K562 (cell line): Measurements from ENCODE around the gene APPL2. TPM values are rescaled to one million over a fixed set of nuclear protein-coding genes. Genes with fewer than 3 reads are reported as not detected.

Source experiments
- ATAC-seq: fragments of 200-7000 bp; cut with Tn5 transposase; 3 replicates; pipeline ENCODE4 v1.9.1; 2020; ENCODE audit warnings: moderate library complexity
- BruUV-seq: library from RNA; stranded (reverse); fragments of 400-500 nt; replicated peaks from 2 replicates; lab custom pipeline; 2021; lab: Mats Ljungman, UMichigan
- CTCF ChIA-PET: fragments of 300-600 bp; formaldehyde crosslinking; extraction: SDS; loops from one replicate; lab custom pipeline; 2021; ENCODE audit warnings: low intra/inter-chr PET ratio; lab: Yijun Ruan, JAX
- POLR2A ChIA-PET: fragments of 300-600, 350-650 bp; sonication (Branson Sonifier 250); formaldehyde crosslinking; extraction: SDS; loops from one replicate; lab custom pipeline; 2021; ENCODE audit warnings: antibody characterized with exemption, inconsistent platforms; lab: Yijun Ruan, JAX
- DNase-seq, 4 experiments: peaks; one replicate each; pipeline versions ENCODE4 v3.0.0 to v3.0.0-alpha.2; 2011 to 2018; ENCODE audit warnings: low spot score in 3 of 4, mixed read lengths in 3 of 4; ENCODE audit errors: extremely low read depth in 1 of 4
- FAIRE-seq: peaks from 2 replicates; lab custom pipeline; 2011; peaks lifted over from hg19 to GRCh38; lab: Jason Lieb, UNC
- H2AFZ ChIP-seq: 2 replicates; pipeline ENCODE4 v1.6.0; 2011; ENCODE audit warnings: low read depth, low read length, control low read depth, inconsistent platforms
- H3K27ac ChIP-seq: fragments of 200-600 bp; 3 replicates; pipeline ENCODE4 v1.8.0; 2011; ENCODE audit warnings: low read depth, mild to moderate bottlenecking, control low read depth, inconsistent platforms, low read length, moderate library complexity, mixed read lengths; ENCODE audit errors: extremely low read depth
- H3K27me3 ChIP-seq, 2 experiments: fragments of 300-600 bp in 1 of 2; 2 replicates in 1 of 2; 3 replicates in 1 of 2; pipeline versions ENCODE4 v1.6.0 to v1.8.0; 2011; ENCODE audit warnings: inconsistent platforms in 2 of 2, low read length in 2 of 2, mild to moderate bottlenecking in 1 of 2, mixed read lengths in 1 of 2, moderate library complexity in 1 of 2; ENCODE audit not compliant: control insufficient read depth in 2 of 2, insufficient read depth in 2 of 2
- H3K36me3 ChIP-seq: fragments of 300-600 bp; 3 replicates; pipeline ENCODE4 v1.8.0; 2011; ENCODE audit warnings: mild to moderate bottlenecking, low read length, inconsistent platforms; ENCODE audit not compliant: control insufficient read depth, insufficient read depth
- H3K4me1 ChIP-seq, 2 experiments: fragments of 200-600 bp in 1 of 2; replicated peaks in 1 of 2; 2 replicates in 1 of 2; 3 replicates in 1 of 2; pipeline versions ENCODE4 v1.5.1 to v1.8.0; 2011; ENCODE audit warnings: inconsistent platforms in 2 of 2, low read length in 2 of 2, mild to moderate bottlenecking in 1 of 2, mixed read lengths in 1 of 2, moderate library complexity in 1 of 2; ENCODE audit not compliant: control insufficient read depth in 2 of 2, insufficient read depth in 2 of 2
- H3K4me2 ChIP-seq: 2 replicates; pipeline ENCODE4 v1.6.1; 2011; ENCODE audit warnings: low read length, control low read depth, inconsistent platforms, mixed read lengths; ENCODE audit not compliant: insufficient read depth
- H3K4me3 ChIP-seq: fragments of 200-600 bp; sonication (generic), shearing (Covaris generic); 2 replicates; pipeline ENCODE4 v1.5.1; 2016; ENCODE audit warnings: control low read depth, inconsistent platforms
- H3K79me2 ChIP-seq: fragments of 200-600 bp; 3 replicates; pipeline ENCODE4 v1.8.0; 2011; ENCODE audit warnings: low read length, inconsistent platforms; ENCODE audit not compliant: control insufficient read depth, insufficient read depth
- H3K9ac ChIP-seq, 2 experiments: 2 replicates each; pipeline versions ENCODE4 v1.6.0 to v1.6.1; 2011; ENCODE audit warnings: low read depth in 2 of 2, low read length in 2 of 2, control low read depth in 1 of 2, inconsistent platforms in 1 of 2, mild to moderate bottlenecking in 1 of 2, mixed read lengths in 1 of 2; ENCODE audit not compliant: insufficient read depth in 1 of 2
- H3K9me1 ChIP-seq: one replicate; pipeline ENCODE4 v1.6.0; 2011; ENCODE audit warnings: inconsistent platforms, mild to moderate bottlenecking, low read length, moderate library complexity; ENCODE audit not compliant: control insufficient read depth, insufficient read depth
- H3K9me3 ChIP-seq: replicated peaks from 2 replicates; pipeline ENCODE4 v1.5.1; 2011; ENCODE audit warnings: low read depth, low read length, inconsistent platforms; ENCODE audit not compliant: control insufficient read depth, insufficient read depth
- H4K20me1 ChIP-seq: replicated peaks from 2 replicates; pipeline ENCODE4 v1.6.1; 2011; ENCODE audit warnings: low read length, inconsistent platforms, mixed read lengths; ENCODE audit not compliant: control insufficient read depth, insufficient read depth
- CXXC5 ChIP-seq: fragments of 250-450 bp; sonication (Bioruptor Pico); IDR thresholded peaks from 2 replicates; pipeline ENCODE4 v1.8.0; 2022; ENCODE audit warnings: inconsistent platforms, mild to moderate bottlenecking, moderate library complexity
- FOXJ2 ChIP-seq: fragments of 200-800 bp; sonication (Bioruptor generic); IDR thresholded peaks from 2 replicates; pipeline ENCODE4 v1.6.1; 2016; ENCODE audit warnings: missing genetic modification characterization, missing compliant biosample characterization
- KAT8 ChIP-seq: fragments of 450-650 bp; IDR thresholded peaks from 2 replicates; pipeline ENCODE4 v1.6.1; 2016; ENCODE audit warnings: low read depth, mild to moderate bottlenecking
- NR4A1 ChIP-seq, 2 experiments: fragments of 250-450 bp in 1 of 2; fragments of 450-650 bp in 1 of 2; sonication (Bioruptor Pico) in 1 of 2; IDR thresholded peaks; 2 replicates each; pipeline versions ENCODE4 v1.4.0 to v1.6.1; 2016 to 2020; ENCODE audit warnings: mild to moderate bottlenecking in 2 of 2, missing compliant biosample characterization in 1 of 2, missing genetic modification characterization in 1 of 2, moderate library complexity in 1 of 2
- RHOXF2B ChIP-seq: fragments of 250-450 bp; sonication (Bioruptor Pico); conservative IDR thresholded peaks from 2 replicates; pipeline ENCODE4 v1.5.1; 2021
- SAFB ChIP-seq: fragments of 200-400 bp; formaldehyde crosslinking; IDR thresholded peaks from 2 replicates; pipeline ENCODE4 v1.6.1; 2017; ENCODE audit warnings: low read depth, low read length, borderline replicate concordance
- TGIF2 ChIP-seq: sonication (generic); formaldehyde crosslinking; IDR thresholded peaks from 2 replicates; pipeline ENCODE4 v1.8.1; 2022; ENCODE audit warnings: mild to moderate bottlenecking, missing genetic modification reagents, moderate library complexity
- WGBS: fragments of 100-300 bp; shearing (Covaris generic); methylation state at CpG from one replicate; pipeline ENCODE4 v1.1.6; 2016; ENCODE audit warnings: low coverage, mixed read lengths; ENCODE audit not compliant: insufficient coverage; ENCODE audit errors: missing lambda C conversion rate; 5-methylcytosine and 5-hydroxymethylcytosine counted together
- in situ Hi-C: fragments of 300-500 bp; cut with MboI; formaldehyde crosslinking; loops from 4 replicates; pipeline ENCODE4 v1.15.0; 2018; ENCODE audit warnings: inconsistent platforms, mixed read lengths
- intact Hi-C: fragments of 100-400 bp; cut with micrococcal nuclease; formaldehyde crosslinking; loops from 2 replicates; pipeline ENCODE4 v1.14.2; 2022
- polyA plus RNA-seq, 8 experiments: library from polyadenylated mRNA; depleted of rRNA in 4 of 8; stranded (reverse) in 5 of 8; unstranded in 3 of 8; fragments of >200 nt; fragmentation: Nextera tagmentation in 2 of 8; fragmentation: Illumina TruSeq in 1 of 8; extraction: Ambion mirVana in 2 of 8; extraction: Trizol in 1 of 8; gene quantifications; 2 replicates each; pipeline versions ENCODE4 v1.2.1 to v1.2.3, GENCODE V29; 2011 to 2014; ENCODE audit warnings: inconsistent platforms in 1 of 8, missing spikeins in 1 of 8
- total RNA-seq, 7 experiments: library from RNA; depleted of rRNA in 6 of 7; stranded (reverse); fragments of >200 nt in 6 of 7; fragmentation: Illumina TruSeq in 2 of 7; extraction: Trizol in 2 of 7; gene quantifications; 2 replicates each; pipeline versions ENCODE4 v1.2.1 to v1.2.3, GENCODE V29; 2011 to 2021; ENCODE audit warnings: low replicate concordance in 1 of 7
- TF ChIP-seq, protein P1 (sequence below): fragments of 450-650 bp; formaldehyde crosslinking; IDR thresholded peaks from 2 replicates; pipeline ENCODE4 v1.4.0; 2020; ENCODE audit warnings: mild to moderate bottlenecking, moderate library complexity
- TF ChIP-seq, protein P2 (sequence below): fragments of 450-650 bp; IDR thresholded peaks from 2 replicates; pipeline ENCODE4 v1.6.1; 2016; ENCODE audit warnings: mild to moderate bottlenecking

Gene APPL2
- total and polyA plus RNA-seq, 9 of the 15 experiments (the other 6 are each of a cell fraction or from before 2014, with no cell fraction given) = 2.1 to 14.4 (median 8.2) TPM

DNA sequence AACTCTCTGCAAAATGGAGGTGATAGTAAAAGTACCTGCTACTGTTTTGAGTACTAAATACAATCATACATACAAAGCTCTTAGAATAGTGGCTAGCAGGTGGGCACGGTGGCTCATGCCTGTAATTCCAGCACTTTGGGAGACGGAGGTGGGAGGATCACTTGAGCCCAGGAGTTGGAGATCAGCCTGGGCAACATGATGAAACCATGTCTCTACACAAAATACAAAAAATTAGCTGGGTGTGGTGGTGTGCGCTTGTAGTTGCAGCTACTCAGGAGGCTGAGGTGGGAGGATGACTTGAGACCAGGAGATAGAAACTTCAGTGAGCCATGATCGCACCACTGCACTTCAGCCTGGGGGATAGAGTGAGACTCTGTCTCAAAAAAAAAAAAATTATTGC lies 28.8 kb upstream of the APPL2 start:
- no peaks in the 10 kb centered on the region for H3K36me3 ChIP-seq
- H3K27ac ChIP-seq = no peak overlapping the region
- no peak overlapping the region for H3K4me2 ChIP-seq
- intact Hi-C loops (no loop called here), in situ Hi-C loops (no loop called here)
- ATAC-seq (no peak), FAIRE-seq (no peak), DNase-seq (no peak)
- H3K4me3 ChIP-seq = no peak overlapping the region
- H4K20me1 ChIP-seq = no peaks in the 10 kb centered on the region
- no peaks in the 10 kb centered on the region for H3K9me3 ChIP-seq
- H3K9me1 ChIP-seq = no peaks in the 10 kb centered on the region
- TF ChIP-seq NR4A1 (CRISPR knock-in tag; IDR thresholded peaks at IDR 0.05) = no peak
- TF ChIP-seq NR4A1 (tag; IDR thresholded peaks at IDR 0.05) = no peak
- POLR2A ChIA-PET = no interaction called here
- peaks cover 15 to 24% of the 10 kb centered on the region in 2 experiments; a peak in 4 of 5 replicates for H3K27me3 ChIP-seq
- H3K4me1 ChIP-seq = no peaks in the 10 kb centered on the region
- 2% methylated on average over 4 of the region's 4 CpGs for WGBS
- no peak overlapping the region for H2AFZ ChIP-seq
- CTCF ChIA-PET = no interaction called here
- no TSS peak for BruUV-seq
- no peaks in the 10 kb centered on the region for H3K79me2 ChIP-seq
- no peak overlapping the region for H3K9ac ChIP-seq

DNA sequence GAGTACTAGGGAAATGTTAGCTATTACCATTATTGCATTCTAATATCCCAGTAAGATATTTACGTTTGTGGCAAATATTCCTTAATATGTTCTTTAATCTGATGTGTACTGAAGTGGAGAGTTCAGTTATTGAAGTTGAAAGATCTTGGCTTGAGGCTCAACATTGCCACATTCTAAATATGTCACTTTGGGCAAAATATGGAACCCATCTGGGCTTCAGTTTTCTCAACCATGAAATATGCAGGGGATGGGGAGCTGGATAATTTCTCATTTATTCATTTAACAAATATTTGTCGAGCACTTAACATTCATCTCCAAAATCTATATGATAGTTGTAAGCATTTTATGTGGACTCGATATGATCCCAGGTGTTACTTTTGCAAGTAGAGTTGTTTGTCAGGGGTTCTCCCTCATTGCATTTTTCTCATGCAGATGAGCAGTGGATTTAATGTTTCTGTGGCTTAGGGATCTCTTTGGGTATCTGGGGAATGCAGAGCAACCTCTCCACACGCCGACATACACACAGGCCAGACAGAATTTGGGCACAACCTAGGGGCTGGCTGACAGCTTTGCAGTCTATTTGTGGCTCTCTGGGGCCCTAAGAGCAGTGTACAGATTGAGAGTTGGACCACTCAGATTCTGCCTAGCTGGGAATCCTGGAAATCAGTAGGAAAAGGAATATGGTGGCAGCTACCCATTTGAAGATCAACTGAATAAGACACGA lies 26.6 kb upstream of the APPL2 start:
- no peak for ATAC-seq
- 2% methylated on average over 6 of the region's 6 CpGs for WGBS
- Histone ChIP-seq H3K36me3 (no peaks in the 10 kb centered on the region), H3K4me3 (no peak overlapping the region), H3K9me3 (no peaks in the 10 kb centered on the region), H3K9me1 (no peaks in the 10 kb centered on the region), H3K4me2 (no peak overlapping the region), H3K27ac (no peak overlapping the region), H2AFZ (no peak overlapping the region), H3K4me1 (no peaks in the 10 kb centered on the region), H3K79me2 (no peaks in the 10 kb centered on the region), H4K20me1 (no peaks in the 10 kb centered on the region), H3K27me3 (peaks cover 19 to 22% of the 10 kb centered on the region in 2 experiments), H3K9ac (no peak overlapping the region)
- POLR2A ChIA-PET = no interaction called here
- no peak for FAIRE-seq
- CTCF ChIA-PET = no interaction called here
- BruUV-seq = no TSS peak
- no peak for DNase-seq
- intact Hi-C loops = no loop called here
- in situ Hi-C loops = no loop called here
- TF ChIP-seq KAT8 = no peak
- TF ChIP-seq TGIF2 (CRISPR knock-in tag) = no peak
- TF ChIP-seq CXXC5 (CRISPR knock-in tag) = no peak
- no peak for TF ChIP-seq SAFB
- TF ChIP-seq, protein P1, sequence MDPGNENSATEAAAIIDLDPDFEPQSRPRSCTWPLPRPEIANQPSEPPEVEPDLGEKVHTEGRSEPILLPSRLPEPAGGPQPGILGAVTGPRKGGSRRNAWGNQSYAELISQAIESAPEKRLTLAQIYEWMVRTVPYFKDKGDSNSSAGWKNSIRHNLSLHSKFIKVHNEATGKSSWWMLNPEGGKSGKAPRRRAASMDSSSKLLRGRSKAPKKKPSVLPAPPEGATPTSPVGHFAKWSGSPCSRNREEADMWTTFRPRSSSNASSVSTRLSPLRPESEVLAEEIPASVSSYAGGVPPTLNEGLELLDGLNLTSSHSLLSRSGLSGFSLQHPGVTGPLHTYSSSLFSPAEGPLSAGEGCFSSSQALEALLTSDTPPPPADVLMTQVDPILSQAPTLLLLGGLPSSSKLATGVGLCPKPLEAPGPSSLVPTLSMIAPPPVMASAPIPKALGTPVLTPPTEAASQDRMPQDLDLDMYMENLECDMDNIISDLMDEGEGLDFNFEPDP (CRISPR knock-in tag) = no peak
- no peak for TF ChIP-seq RHOXF2B (CRISPR knock-in tag)
- no peak for TF ChIP-seq FOXJ2
- TF ChIP-seq, protein P2, sequence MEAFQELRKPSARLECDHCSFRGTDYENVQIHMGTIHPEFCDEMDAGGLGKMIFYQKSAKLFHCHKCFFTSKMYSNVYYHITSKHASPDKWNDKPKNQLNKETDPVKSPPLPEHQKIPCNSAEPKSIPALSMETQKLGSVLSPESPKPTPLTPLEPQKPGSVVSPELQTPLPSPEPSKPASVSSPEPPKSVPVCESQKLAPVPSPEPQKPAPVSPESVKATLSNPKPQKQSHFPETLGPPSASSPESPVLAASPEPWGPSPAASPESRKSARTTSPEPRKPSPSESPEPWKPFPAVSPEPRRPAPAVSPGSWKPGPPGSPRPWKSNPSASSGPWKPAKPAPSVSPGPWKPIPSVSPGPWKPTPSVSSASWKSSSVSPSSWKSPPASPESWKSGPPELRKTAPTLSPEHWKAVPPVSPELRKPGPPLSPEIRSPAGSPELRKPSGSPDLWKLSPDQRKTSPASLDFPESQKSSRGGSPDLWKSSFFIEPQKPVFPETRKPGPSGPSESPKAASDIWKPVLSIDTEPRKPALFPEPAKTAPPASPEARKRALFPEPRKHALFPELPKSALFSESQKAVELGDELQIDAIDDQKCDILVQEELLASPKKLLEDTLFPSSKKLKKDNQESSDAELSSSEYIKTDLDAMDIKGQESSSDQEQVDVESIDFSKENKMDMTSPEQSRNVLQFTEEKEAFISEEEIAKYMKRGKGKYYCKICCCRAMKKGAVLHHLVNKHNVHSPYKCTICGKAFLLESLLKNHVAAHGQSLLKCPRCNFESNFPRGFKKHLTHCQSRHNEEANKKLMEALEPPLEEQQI = no peak
